Uterus (tissue), 2 donors: Measurements from ENCODE around the gene ERVW-1.

Source experiments
- POLR2A ChIP-seq, 2 donors: fragments of 450-650 bp; IDR thresholded peaks; one replicate each; pipeline ENCODE4 v1.6.1; 2016; ENCODE audit warnings: antibody characterized with exemption in 2 of 2, mild to moderate bottlenecking in 1 of 2, moderate library complexity in 1 of 2
- TF ChIP-seq, protein P1 (sequence below), 4 experiments: fragments of 200-600 bp in 2 of 4; fragments of 450-650 bp in 2 of 4; sonication (generic) in 2 of 4; IDR thresholded peaks; one replicate each; pipeline ENCODE4 v1.5.1; 2016 to 2019; ENCODE audit warnings: antibody characterized with exemption in 4 of 4, mild to moderate bottlenecking in 2 of 4, moderate library complexity in 1 of 4

GRCh38 chr7:92432299-92432946 is 45.3 kb downstream of the ERVW-1 start:
- no peak for TF ChIP-seq POLR2A (IDR thresholded peaks at IDR 0.05)
- TF ChIP-seq, protein P1, sequence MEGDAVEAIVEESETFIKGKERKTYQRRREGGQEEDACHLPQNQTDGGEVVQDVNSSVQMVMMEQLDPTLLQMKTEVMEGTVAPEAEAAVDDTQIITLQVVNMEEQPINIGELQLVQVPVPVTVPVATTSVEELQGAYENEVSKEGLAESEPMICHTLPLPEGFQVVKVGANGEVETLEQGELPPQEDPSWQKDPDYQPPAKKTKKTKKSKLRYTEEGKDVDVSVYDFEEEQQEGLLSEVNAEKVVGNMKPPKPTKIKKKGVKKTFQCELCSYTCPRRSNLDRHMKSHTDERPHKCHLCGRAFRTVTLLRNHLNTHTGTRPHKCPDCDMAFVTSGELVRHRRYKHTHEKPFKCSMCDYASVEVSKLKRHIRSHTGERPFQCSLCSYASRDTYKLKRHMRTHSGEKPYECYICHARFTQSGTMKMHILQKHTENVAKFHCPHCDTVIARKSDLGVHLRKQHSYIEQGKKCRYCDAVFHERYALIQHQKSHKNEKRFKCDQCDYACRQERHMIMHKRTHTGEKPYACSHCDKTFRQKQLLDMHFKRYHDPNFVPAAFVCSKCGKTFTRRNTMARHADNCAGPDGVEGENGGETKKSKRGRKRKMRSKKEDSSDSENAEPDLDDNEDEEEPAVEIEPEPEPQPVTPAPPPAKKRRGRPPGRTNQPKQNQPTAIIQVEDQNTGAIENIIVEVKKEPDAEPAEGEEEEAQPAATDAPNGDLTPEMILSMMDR (IDR thresholded peaks at IDR 0.05), result no peak
